Measurements from ENCODE around the gene ATP5PF. TPM values are rescaled to one million over a fixed set of nuclear protein-coding genes. Genes with fewer than 3 reads are reported as not detected.

ATP5PF gene
- total and polyA plus RNA-seq, 2 of the 4 experiments (the other 2 are of a cell fraction) = 76.0 to 190 TPM

DNA sequence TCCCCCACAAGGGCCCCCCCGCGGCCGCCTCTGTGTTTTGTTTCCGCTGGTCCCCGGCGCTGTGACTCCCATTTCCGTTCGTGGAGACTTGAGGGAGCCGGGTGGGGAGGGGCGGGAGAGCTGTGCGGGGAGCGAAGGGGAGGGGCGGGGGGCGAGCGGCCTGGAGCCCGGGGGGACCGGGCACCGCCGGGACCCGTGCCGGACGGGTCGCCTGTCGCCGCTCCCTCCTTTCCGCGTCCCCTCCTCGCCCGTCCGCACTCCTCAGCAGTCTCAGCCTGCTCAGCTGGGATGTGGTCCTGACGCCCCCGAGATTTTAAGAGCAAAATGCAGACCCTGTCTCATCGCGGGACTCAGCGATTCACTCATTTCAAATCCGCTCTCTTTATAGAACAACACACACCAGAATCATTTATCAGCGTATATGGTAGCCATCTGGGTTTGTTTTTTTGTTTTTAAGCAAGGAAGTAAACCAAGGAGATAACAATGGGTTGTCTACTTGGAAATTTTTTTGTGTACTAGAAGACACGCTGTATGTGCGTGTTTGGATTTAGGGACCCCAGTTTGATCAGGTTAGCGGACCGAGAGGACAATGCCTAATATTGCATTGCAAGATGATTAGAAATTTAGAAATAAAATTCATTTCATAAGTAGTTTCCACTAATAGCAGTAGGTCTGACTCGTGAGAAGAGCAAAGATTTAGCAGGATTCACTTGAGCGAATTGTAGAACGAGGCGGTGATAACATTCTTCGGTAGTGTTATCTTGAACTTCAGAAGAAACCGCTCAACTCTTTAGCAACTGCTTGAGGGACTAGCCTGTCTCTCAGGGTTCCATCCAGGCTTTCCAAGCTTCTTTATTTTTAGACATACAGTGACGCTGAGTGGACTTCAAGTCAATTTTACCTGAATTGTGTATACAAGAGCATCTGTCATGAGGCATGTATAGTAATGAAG is 1.2 kb upstream of the ATP5PF start:
- Histone ChIP-seq H3K4me1 (ENCODE audit: control insufficient read depth, insufficient read depth, low read length) (no peaks in the 10 kb centered on the region), H3K9me3 (ENCODE audit: control insufficient read depth, insufficient read depth, low read length) (no peaks in the 10 kb centered on the region), H3K79me1 (ENCODE audit: low read depth in 1 of 2, low read length in 2 of 2) (peaks cover 14 to 39% of the 10 kb centered on the region in 2 experiments), H3K4me3 (ENCODE audit: insufficient read depth, low read depth, low read length) (peak overlapping the region; percentile 53), H4K5ac (ENCODE audit: low read depth, low read length) (peak overlapping the region; percentile 99), H3K4ac (ENCODE audit: low read depth, low read length) (peak overlapping the region; percentile 96), H2AK9ac (replicated peaks; ENCODE audit: low read depth, low read length, poor library complexity) (peak overlapping the region; percentile 99), H4K8ac (ENCODE audit: low read depth in 2 of 2, low read length in 2 of 2) (peak overlapping the region; percentile 84 to 93), H2BK15ac (ENCODE audit: low read depth, low read length) (peak overlapping the region; percentile 57; the same call in 1 of the 3 replicates), H3K4me2 (ENCODE audit: low read depth, low read length) (peak overlapping the region; percentile 94), H2BK120ac (ENCODE audit: low read depth, low read length) (peak overlapping the region; percentile 79), H2BK5ac (ENCODE audit: low read depth, low read length, poor library complexity, severe bottlenecking) (peak overlapping the region; percentile 99), H3K9me1 (ENCODE audit: insufficient read depth, low read length) (no peaks in the 10 kb centered on the region), H3K36me3 (ENCODE audit: control insufficient read depth, insufficient read depth, low read length) (peaks cover 2% of the 10 kb centered on the region), H3K27me3 (ENCODE audit: control insufficient read depth, insufficient read depth, low read length) (no peaks in the 10 kb centered on the region), H3K23ac (ENCODE audit: low read depth, low read length) (peak overlapping the region; percentile 86), H3K14ac (replicated peaks; ENCODE audit: low read depth, low read length) (peak overlapping the region; percentile 87), H4K20me1 (ENCODE audit: insufficient read depth, low read length) (peaks cover 6% of the 10 kb centered on the region; the same call in 1 of the 2 replicates), H3K27ac (ENCODE audit: insufficient read depth, low read length) (peak overlapping the region; percentile 99), H3K9ac (ENCODE audit: low read depth, low read length) (peak overlapping the region; percentile 100), H2AK5ac (ENCODE audit: low read depth, low read length) (peak overlapping the region; percentile 72; the same call in 1 of the 2 replicates), H4K91ac (ENCODE audit: insufficient read depth, low read depth, low read length) (peak overlapping the region; percentile 75; the same call in 1 of the 2 replicates), H3K56ac (ENCODE audit: extremely low read depth, insufficient read depth, low read length) (peak overlapping the region; percentile 98), H3K18ac (ENCODE audit: low read depth, low read length) (peak overlapping the region; percentile 93), H2AFZ (replicated peaks; ENCODE audit: low read length, poor library complexity) (peak overlapping the region; percentile 100), H2BK20ac (ENCODE audit: low read depth, low read length) (peak overlapping the region; percentile 24; the same call in 1 of the 2 replicates)
- POLR2A ChIA-PET (ENCODE audit: unreplicated experiment) = interaction anchor here (0.6 kb wide), 2 partner anchors 121 to 162 kb away, joined by 3 read pairs; no protein-coding TSS in a partner anchor
- 0% methylated on average over 8 of the region's 48 CpGs; no CpG with 5 or more reads in 1 of the 2 experiments for WGBS, 2 experiments (ENCODE audit: extremely low coverage in 2 of 2, insufficient read length in 1 of 2)
- no TSS peak for BruUV-seq (replicated peaks)
- CTCF ChIA-PET = no interaction called here
- DNase-seq = peak; percentile 76
- ATAC-seq (ENCODE audit: low read depth) = peak; percentile 75
- intact Hi-C loops (cut with micrococcal nuclease) = loop anchor here (5.0 kb wide), 2 partner anchors 431 to 981 kb away; no protein-coding TSS in a partner anchor
- in situ Hi-C loops (cut with MboI; ENCODE audit: low sequenced_read_pairs) = no loop called here
- dilution Hi-C loops (cut with HindIII; ENCODE audit: low sequenced_read_pairs, unreplicated experiment) = no loop called here
- TF ChIP-seq RFX5 (IDR thresholded peaks at IDR 0.05; ENCODE audit: low read depth, low read length) (no peak), NFE2L2 (IDR thresholded peaks at IDR 0.05; ENCODE audit: low read depth, low read length) (no peak), CTCF (conservative IDR thresholded peaks at IDR 0.05; ENCODE audit: low read depth, low read length) (no peak), RAD21 (IDR thresholded peaks at IDR 0.05; ENCODE audit: low read length) (no peak), FOS (IDR thresholded peaks at IDR 0.05; ENCODE audit: low read depth, low read length) (no peak), MAZ (IDR thresholded peaks at IDR 0.05; ENCODE audit: borderline replicate concordance, low read depth, low read length) (no peak), RCOR1 (IDR thresholded peaks at IDR 0.05; ENCODE audit: insufficient replicate concordance, low read length) (no peak), BHLHE40 (IDR thresholded peaks at IDR 0.05; ENCODE audit: low read depth, low read length) (no peak), CEBPB (IDR thresholded peaks at IDR 0.05; ENCODE audit: low read depth, low read length) (no peak), SMC3 (IDR thresholded peaks at IDR 0.05; ENCODE audit: low read depth, low read length) (no peak), CHD1 (IDR thresholded peaks at IDR 0.05; ENCODE audit: low read depth, low read length) (no peak), POLR2A (IDR thresholded peaks at IDR 0.05; ENCODE audit: low read depth, low read length) (no peak; the same call in 1 of the 2 replicates), MAFK (IDR thresholded peaks at IDR 0.05; ENCODE audit: low read depth, low read length) (no peak), MXI1 (IDR thresholded peaks at IDR 0.05; ENCODE audit: borderline replicate concordance, low read depth, low read length) (no peak)
- TF ChIP-seq, protein P1, sequence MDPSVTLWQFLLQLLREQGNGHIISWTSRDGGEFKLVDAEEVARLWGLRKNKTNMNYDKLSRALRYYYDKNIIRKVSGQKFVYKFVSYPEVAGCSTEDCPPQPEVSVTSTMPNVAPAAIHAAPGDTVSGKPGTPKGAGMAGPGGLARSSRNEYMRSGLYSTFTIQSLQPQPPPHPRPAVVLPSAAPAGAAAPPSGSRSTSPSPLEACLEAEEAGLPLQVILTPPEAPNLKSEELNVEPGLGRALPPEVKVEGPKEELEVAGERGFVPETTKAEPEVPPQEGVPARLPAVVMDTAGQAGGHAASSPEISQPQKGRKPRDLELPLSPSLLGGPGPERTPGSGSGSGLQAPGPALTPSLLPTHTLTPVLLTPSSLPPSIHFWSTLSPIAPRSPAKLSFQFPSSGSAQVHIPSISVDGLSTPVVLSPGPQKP (IDR thresholded peaks at IDR 0.05; ENCODE audit: borderline replicate concordance, low read depth, low read length) = no peak

Data from IMR-90 (cell line).